ENCODE data around the gene MAPK8. TPM values are rescaled to one million over a fixed set of nuclear protein-coding genes. Genes with fewer than 3 reads are reported as not detected.

Gene MAPK8
- polyA plus RNA-seq, 2 of the 4 experiments (the other 2 are of a cell fraction), result 29.6 to 71.4 TPM

DNA sequence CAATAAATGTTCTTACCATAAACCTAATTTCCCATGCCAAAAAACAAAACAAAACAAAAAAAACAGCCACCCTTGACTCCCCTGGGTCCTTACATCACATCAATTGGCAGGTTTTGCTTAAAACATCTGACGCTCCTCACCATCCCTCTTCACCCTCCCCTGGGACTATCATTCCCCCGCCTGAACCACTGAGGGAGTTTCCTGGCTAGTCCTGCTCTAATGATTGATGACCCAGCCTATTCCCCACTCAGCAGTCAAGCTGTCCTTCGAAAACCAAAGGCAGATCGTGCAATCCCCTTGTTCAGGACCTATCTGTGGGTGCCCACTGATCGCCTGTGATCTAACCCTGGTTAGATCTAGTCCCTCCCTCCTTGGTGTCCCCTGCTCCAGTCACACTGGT is 20.8 kb upstream of the MAPK8 start:
- FAIRE-seq, result no peak
- 46% methylated on average over 5 of the region's 5 CpGs for WGBS (ENCODE audit: missing lambda C conversion rate)

DNA sequence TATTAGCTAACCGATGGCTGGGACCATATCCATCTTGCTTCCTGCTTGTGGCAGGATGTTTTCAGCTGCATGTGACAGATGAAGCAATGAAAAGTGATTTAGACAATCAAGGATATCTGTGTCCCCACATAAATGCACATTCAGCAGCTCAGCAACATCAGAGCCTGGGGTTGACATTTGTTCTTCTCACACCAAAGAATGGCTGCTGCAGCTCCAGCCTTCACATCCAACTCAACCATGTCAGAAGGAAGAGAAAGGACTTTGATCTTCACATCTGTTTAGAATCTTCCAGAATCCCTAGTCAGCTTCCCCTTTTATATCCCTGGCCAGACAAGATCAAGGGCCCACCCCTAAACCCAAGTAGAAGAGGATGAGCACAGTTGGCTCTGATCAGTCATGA is 20.1 kb upstream of the MAPK8 start:
- 75% methylated on average over 1 of the region's 1 CpG for WGBS (ENCODE audit: missing lambda C conversion rate)
- H3K4me2 ChIP-seq, result no peak overlapping the region
- ChIA-PET CTCF (interaction anchor here (1.6 to 9.6 kb wide), 2 partner anchors 16 to 35 kb away, joined by 3 to 69 read pairs; no protein-coding TSS in a partner anchor), POLR2A (no interaction called here)
- DNase-seq (ENCODE audit: low read depth in 1 of 2, low spot score in 1 of 2), result no peak
- no peak overlapping the region for H3K4me3 ChIP-seq
- no peak for ATAC-seq
- H3K27ac ChIP-seq, result no peak overlapping the region
- no peaks in the 10 kb centered on the region for H3K4me1 ChIP-seq
- FAIRE-seq, result no peak
- H3K9me3 ChIP-seq, result peaks cover 17% of the 10 kb centered on the region
- no peak for TF ChIP-seq NFE2L2 (conservative IDR thresholded peaks at IDR 0.05; ENCODE audit: low read length)
- TF ChIP-seq CHD4 (IDR thresholded peaks at IDR 0.05; ENCODE audit: borderline replicate concordance), result no peak
- TF ChIP-seq CHD2 (IDR thresholded peaks at IDR 0.05; ENCODE audit: low read length, partially characterized antibody), result no peak
- TF ChIP-seq, protein P1, sequence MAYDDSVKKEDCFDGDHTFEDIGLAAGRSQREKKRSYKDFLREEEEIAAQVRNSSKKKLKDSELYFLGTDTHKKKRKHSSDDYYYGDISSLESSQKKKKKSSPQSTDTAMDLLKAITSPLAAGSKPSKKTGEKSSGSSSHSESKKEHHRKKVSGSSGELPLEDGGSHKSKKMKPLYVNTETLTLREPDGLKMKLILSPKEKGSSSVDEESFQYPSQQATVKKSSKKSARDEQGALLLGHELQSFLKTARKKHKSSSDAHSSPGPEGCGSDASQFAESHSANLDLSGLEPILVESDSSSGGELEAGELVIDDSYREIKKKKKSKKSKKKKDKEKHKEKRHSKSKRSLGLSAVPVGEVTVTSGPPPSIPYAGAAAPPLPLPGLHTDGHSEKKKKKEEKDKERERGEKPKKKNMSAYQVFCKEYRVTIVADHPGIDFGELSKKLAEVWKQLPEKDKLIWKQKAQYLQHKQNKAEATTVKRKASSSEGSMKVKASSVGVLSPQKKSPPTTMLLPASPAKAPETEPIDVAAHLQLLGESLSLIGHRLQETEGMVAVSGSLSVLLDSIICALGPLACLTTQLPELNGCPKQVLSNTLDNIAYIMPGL (CRISPR knock-in tag; IDR thresholded peaks at IDR 0.05; ENCODE audit: borderline replicate concordance), result no peak
- TF ChIP-seq TP53 (CRISPR knock-in tag; IDR thresholded peaks at IDR 0.05), result no peak
- TF ChIP-seq RCOR1 (IDR thresholded peaks at IDR 0.05; ENCODE audit: low read depth, low read length), result no peak
- no peak for TF ChIP-seq TFCP2L1 (CRISPR knock-in tag; IDR thresholded peaks at IDR 0.05)
- no peak for TF ChIP-seq FOXS1 (CRISPR knock-in tag; IDR thresholded peaks at IDR 0.05)
- no peak for TF ChIP-seq EP300 (IDR thresholded peaks at IDR 0.05)
- TF ChIP-seq, protein P2, sequence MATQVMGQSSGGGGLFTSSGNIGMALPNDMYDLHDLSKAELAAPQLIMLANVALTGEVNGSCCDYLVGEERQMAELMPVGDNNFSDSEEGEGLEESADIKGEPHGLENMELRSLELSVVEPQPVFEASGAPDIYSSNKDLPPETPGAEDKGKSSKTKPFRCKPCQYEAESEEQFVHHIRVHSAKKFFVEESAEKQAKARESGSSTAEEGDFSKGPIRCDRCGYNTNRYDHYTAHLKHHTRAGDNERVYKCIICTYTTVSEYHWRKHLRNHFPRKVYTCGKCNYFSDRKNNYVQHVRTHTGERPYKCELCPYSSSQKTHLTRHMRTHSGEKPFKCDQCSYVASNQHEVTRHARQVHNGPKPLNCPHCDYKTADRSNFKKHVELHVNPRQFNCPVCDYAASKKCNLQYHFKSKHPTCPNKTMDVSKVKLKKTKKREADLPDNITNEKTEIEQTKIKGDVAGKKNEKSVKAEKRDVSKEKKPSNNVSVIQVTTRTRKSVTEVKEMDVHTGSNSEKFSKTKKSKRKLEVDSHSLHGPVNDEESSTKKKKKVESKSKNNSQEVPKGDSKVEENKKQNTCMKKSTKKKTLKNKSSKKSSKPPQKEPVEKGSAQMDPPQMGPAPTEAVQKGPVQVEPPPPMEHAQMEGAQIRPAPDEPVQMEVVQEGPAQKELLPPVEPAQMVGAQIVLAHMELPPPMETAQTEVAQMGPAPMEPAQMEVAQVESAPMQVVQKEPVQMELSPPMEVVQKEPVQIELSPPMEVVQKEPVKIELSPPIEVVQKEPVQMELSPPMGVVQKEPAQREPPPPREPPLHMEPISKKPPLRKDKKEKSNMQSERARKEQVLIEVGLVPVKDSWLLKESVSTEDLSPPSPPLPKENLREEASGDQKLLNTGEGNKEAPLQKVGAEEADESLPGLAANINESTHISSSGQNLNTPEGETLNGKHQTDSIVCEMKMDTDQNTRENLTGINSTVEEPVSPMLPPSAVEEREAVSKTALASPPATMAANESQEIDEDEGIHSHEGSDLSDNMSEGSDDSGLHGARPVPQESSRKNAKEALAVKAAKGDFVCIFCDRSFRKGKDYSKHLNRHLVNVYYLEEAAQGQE (IDR thresholded peaks at IDR 0.05), result no peak
- TF ChIP-seq, protein P3, sequence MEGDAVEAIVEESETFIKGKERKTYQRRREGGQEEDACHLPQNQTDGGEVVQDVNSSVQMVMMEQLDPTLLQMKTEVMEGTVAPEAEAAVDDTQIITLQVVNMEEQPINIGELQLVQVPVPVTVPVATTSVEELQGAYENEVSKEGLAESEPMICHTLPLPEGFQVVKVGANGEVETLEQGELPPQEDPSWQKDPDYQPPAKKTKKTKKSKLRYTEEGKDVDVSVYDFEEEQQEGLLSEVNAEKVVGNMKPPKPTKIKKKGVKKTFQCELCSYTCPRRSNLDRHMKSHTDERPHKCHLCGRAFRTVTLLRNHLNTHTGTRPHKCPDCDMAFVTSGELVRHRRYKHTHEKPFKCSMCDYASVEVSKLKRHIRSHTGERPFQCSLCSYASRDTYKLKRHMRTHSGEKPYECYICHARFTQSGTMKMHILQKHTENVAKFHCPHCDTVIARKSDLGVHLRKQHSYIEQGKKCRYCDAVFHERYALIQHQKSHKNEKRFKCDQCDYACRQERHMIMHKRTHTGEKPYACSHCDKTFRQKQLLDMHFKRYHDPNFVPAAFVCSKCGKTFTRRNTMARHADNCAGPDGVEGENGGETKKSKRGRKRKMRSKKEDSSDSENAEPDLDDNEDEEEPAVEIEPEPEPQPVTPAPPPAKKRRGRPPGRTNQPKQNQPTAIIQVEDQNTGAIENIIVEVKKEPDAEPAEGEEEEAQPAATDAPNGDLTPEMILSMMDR (IDR thresholded peaks at IDR 0.05), result no peak
- no peak for TF ChIP-seq EHF (CRISPR knock-in tag; IDR thresholded peaks at IDR 0.05)
- no peak for TF ChIP-seq ZC3H11A (IDR thresholded peaks at IDR 0.05)
- no peak for TF ChIP-seq HOXB13 (CRISPR knock-in tag; IDR thresholded peaks at IDR 0.05; ENCODE audit: low read depth)
- TF ChIP-seq HOXA7 (CRISPR knock-in tag; IDR thresholded peaks at IDR 0.05), result no peak
- no peak for TF ChIP-seq CBX2 (IDR thresholded peaks at IDR 0.05; ENCODE audit: borderline replicate concordance, low read depth)
- no peak for TF ChIP-seq FOSL2 (IDR thresholded peaks at IDR 0.05)
- no peak for TF ChIP-seq FOSL2 (CRISPR knock-in tag; IDR thresholded peaks at IDR 0.05)
- no peak for TF ChIP-seq SREBF2 (IDR thresholded peaks at IDR 0.05)
- TF ChIP-seq POLR2AphosphoS2 (conservative IDR thresholded peaks at IDR 0.05; ENCODE audit: low read length), result no peak
- TF ChIP-seq JUN (IDR thresholded peaks at IDR 0.05), result no peak

More for the DNA sequence above, 20.8 kb upstream of the MAPK8 start:
- TF ChIP-seq SREBF2 (IDR thresholded peaks at IDR 0.05) (no peak), MAFK (IDR thresholded peaks at IDR 0.05; ENCODE audit: partially characterized antibody) (no peak), RFX5 (IDR thresholded peaks at IDR 0.05) (no peak), ESRRA (IDR thresholded peaks at IDR 0.05; ENCODE audit: borderline replicate concordance, low read length) (no peak), HDAC2 (IDR thresholded peaks at IDR 0.05) (no peak)
- TF ChIP-seq, protein P3 (IDR thresholded peaks at IDR 0.05), result no peak
- TF ChIP-seq, protein P4, sequence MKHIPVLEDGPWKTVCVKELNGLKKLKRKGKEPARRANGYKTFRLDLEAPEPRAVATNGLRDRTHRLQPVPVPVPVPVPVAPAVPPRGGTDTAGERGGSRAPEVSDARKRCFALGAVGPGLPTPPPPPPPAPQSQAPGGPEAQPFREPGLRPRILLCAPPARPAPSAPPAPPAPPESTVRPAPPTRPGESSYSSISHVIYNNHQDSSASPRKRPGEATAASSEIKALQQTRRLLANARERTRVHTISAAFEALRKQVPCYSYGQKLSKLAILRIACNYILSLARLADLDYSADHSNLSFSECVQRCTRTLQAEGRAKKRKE (CRISPR knock-in tag; IDR thresholded peaks at IDR 0.05; ENCODE audit: low read depth), result no peak
- no peak overlapping the region for H3K4me3 ChIP-seq
- DNase-seq (ENCODE audit: low read depth in 1 of 2, low spot score in 1 of 2) (no peak), ATAC-seq (no peak)
- CTCF ChIA-PET, result interaction anchor here (9.6 kb wide), 1 partner anchor 16 kb away, joined by 69 read pairs; no protein-coding TSS in a partner anchor
- no peak overlapping the region for H3K27ac ChIP-seq
- H3K9me3 ChIP-seq, result peaks cover 17% of the 10 kb centered on the region
- H3K4me2 ChIP-seq, result no peak overlapping the region
- no peaks in the 10 kb centered on the region for H3K4me1 ChIP-seq
- POLR2A ChIA-PET, result no interaction called here

Data from A549 (cell line).